Glutamatergic neuron (in vitro differentiated cells): ENCODE results near the gene DEFB129. TPM values are rescaled to one million over a fixed set of nuclear protein-coding genes. Genes with fewer than 3 reads are reported as not detected.
A peak's percentile ranks its signal among the peaks of the same experiment; 100 is the strongest.

Experiments
- DNase-seq: peaks from one replicate; pipeline ENCODE4 v3.0.0; 2022
- H3K27ac Mint-ChIP-seq: one replicate; pipeline ENCODE4 v1.8.0; 2020; ENCODE audit warnings: mild to moderate bottlenecking, mixed read lengths, inconsistent platforms; ENCODE audit not compliant: unreplicated experiment
- H3K27me3 Mint-ChIP-seq: one replicate; pipeline ENCODE4 v1.8.0; 2020; ENCODE audit warnings: mild to moderate bottlenecking, moderate library complexity, mixed read lengths, inconsistent platforms; ENCODE audit not compliant: unreplicated experiment
- H3K36me3 Mint-ChIP-seq: one replicate; pipeline ENCODE4 v1.8.0; 2020; ENCODE audit warnings: mild to moderate bottlenecking, mixed read lengths, inconsistent platforms; ENCODE audit not compliant: unreplicated experiment
- H3K4me1 Mint-ChIP-seq: one replicate; pipeline ENCODE4 v1.8.0; 2020; ENCODE audit warnings: mild to moderate bottlenecking, low read depth, mixed read lengths, inconsistent platforms; ENCODE audit not compliant: unreplicated experiment
- H3K4me3 Mint-ChIP-seq: one replicate; pipeline ENCODE4 v1.8.0; 2020; ENCODE audit warnings: mild to moderate bottlenecking, mixed read lengths, inconsistent platforms; ENCODE audit not compliant: unreplicated experiment
- H3K9me3 Mint-ChIP-seq: one replicate; pipeline ENCODE4 v1.8.0; 2020; ENCODE audit warnings: mild to moderate bottlenecking, moderate library complexity, mixed read lengths, inconsistent platforms; ENCODE audit not compliant: unreplicated experiment
- total RNA-seq: library from RNA; stranded (reverse); fragmentation: NEBNext Ultra II Directional; extraction: Animal tissue kit (Norgen Biotek cat#: 25700); gene quantifications from one replicate; pipeline ENCODE4 v1.2.1, GENCODE V29; 2021; ENCODE audit not compliant: unreplicated experiment
- TF ChIP-seq, protein P1 (sequence below): fragments of 200-600 bp; sonication (generic); IDR thresholded peaks from one replicate; pipeline ENCODE4 v1.5.0; 2021; ENCODE audit not compliant: partially characterized antibody, unreplicated experiment

DEFB129 gene
- total RNA-seq, 1 donor from 2014 or later: not detected

DNA sequence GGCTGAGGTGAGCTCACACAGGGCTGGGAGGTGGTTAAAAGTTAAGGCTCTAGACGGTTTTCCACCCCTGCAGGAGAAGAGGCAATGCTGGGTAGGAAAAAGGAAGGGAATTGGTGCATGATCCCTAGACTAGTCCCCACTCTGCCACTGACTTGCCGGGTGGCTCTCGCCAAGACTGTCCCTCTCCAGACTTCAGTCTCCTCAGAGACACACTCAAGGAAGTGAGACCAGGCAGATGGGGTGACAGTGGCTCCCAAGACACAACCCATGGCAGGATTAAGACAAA is 50.4 kb downstream of the DEFB129 start:
- DNase-seq: no peak
- H3K4me3 Mint-ChIP-seq: no peak overlapping the region
- H3K27me3 Mint-ChIP-seq: peaks cover 2% of the 10 kb centered on the region
- TF ChIP-seq, protein P1, sequence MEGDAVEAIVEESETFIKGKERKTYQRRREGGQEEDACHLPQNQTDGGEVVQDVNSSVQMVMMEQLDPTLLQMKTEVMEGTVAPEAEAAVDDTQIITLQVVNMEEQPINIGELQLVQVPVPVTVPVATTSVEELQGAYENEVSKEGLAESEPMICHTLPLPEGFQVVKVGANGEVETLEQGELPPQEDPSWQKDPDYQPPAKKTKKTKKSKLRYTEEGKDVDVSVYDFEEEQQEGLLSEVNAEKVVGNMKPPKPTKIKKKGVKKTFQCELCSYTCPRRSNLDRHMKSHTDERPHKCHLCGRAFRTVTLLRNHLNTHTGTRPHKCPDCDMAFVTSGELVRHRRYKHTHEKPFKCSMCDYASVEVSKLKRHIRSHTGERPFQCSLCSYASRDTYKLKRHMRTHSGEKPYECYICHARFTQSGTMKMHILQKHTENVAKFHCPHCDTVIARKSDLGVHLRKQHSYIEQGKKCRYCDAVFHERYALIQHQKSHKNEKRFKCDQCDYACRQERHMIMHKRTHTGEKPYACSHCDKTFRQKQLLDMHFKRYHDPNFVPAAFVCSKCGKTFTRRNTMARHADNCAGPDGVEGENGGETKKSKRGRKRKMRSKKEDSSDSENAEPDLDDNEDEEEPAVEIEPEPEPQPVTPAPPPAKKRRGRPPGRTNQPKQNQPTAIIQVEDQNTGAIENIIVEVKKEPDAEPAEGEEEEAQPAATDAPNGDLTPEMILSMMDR: no peak
- H3K4me1 Mint-ChIP-seq: no peaks in the 10 kb centered on the region
- peaks cover 4% of the 10 kb centered on the region for H3K9me3 Mint-ChIP-seq
- peaks cover 21% of the 10 kb centered on the region for H3K36me3 Mint-ChIP-seq
- no peak overlapping the region for H3K27ac Mint-ChIP-seq

DNA sequence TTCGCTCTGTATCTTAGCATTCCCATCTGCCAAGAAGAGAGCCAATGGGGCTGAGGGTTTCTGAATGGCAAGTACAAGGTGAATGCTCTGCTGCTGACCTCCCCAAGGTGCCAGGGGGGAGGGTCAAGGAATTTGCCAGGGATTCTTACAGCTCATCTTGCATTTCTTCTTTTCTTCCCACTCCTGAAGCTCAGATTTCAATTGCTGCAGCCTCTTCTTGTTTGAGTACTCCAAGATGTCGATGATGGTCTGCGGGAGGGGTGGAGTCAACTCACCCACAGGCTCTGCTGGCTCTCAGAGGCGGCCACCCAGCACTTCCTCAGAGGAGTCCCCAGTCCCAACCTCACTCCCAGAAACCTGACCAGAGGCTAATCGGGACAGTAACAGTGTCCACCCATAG is 51.1 kb downstream of the DEFB129 start:
- Mint-ChIP-seq H3K27ac (no peak overlapping the region), H3K4me1 (no peaks in the 10 kb centered on the region), H3K27me3 (no peaks in the 10 kb centered on the region), H3K9me3 (peaks cover 4% of the 10 kb centered on the region), H3K36me3 (peaks cover 21% of the 10 kb centered on the region), H3K4me3 (no peak overlapping the region)
- TF ChIP-seq, protein P1: no peak
- no peak for DNase-seq

GRCh38 chr20:278607-279571 is 51.8 kb downstream of the DEFB129 start:
- Mint-ChIP-seq H3K27me3 (no peaks in the 10 kb centered on the region), H3K27ac (no peak overlapping the region), H3K4me3 (no peak overlapping the region), H3K9me3 (peaks cover 4% of the 10 kb centered on the region), H3K36me3 (peaks cover 21% of the 10 kb centered on the region), H3K4me1 (no peaks in the 10 kb centered on the region)
- TF ChIP-seq, protein P1: no peak
- peak; percentile 61 for DNase-seq

Other genes starting within 250 kb of the DEFB129 start
- gene DEFB125, start 139.6 kb upstream of the DEFB129 start, total RNA-seq: not detected
- not detected for gene DEFB126, start 84.7 kb upstream of the DEFB129 start, total RNA-seq
- gene DEFB127, start 69.8 kb upstream of the DEFB129 start, total RNA-seq: not detected
- not detected for gene DEFB128, start 37.5 kb upstream of the DEFB129 start, total RNA-seq
- not detected for gene DEFB132, start 30.5 kb downstream of the DEFB129 start, total RNA-seq
- gene C20orf96, start 63.5 kb downstream of the DEFB129 start, total RNA-seq: 61.1 TPM
- 15.3 TPM for gene ZCCHC3, start 70.3 kb downstream of the DEFB129 start, total RNA-seq
- 67.0 TPM for gene SOX12, start 98.3 kb downstream of the DEFB129 start, total RNA-seq
- 89.3 TPM for gene NRSN2, start 119.9 kb downstream of the DEFB129 start, total RNA-seq
- gene TRIB3, start 153.5 kb downstream of the DEFB129 start, total RNA-seq: 29.3 TPM
- 97.6 TPM for gene RBCK1, start 181.0 kb downstream of the DEFB129 start, total RNA-seq
- 39.6 TPM for gene TBC1D20, start 235.3 kb downstream of the DEFB129 start, total RNA-seq